Gastroesophageal sphincter (tissue), 3 donors: ENCODE data around the gene LRP1B.

Source experiments
- CTCF ChIP-seq, 4 experiments: fragments of 200-600 bp in 2 of 4; fragments of 450-650 bp in 2 of 4; sonication (generic) in 1 of 4; IDR thresholded peaks; one replicate each; pipeline ENCODE4 v1.5.1; 2017 to 2019; ENCODE audit warnings: antibody characterized with exemption in 4 of 4, mild to moderate bottlenecking in 2 of 4, moderate library complexity in 2 of 4
- EP300 ChIP-seq: sonication (generic); formaldehyde crosslinking; IDR thresholded peaks from one replicate; pipeline ENCODE4 v1.6.1; 2017; ENCODE audit warnings: antibody characterized with exemption, mild to moderate bottlenecking
- POLR2A ChIP-seq, 2 donors: fragments of 450-650 bp; IDR thresholded peaks; one replicate each; pipeline ENCODE4 v1.6.1; 2017; ENCODE audit warnings: antibody characterized with exemption in 2 of 2, mild to moderate bottlenecking in 2 of 2, moderate library complexity in 1 of 2

GRCh38 chr2:141068053-141068682, 1062.6 kb downstream of the LRP1B start:
- TF ChIP-seq CTCF (IDR thresholded peaks at IDR 0.05) (no peak), POLR2A (IDR thresholded peaks at IDR 0.05) (no peak), EP300 (no peak)
